Cardiac septum (tissue), 1 donor: ENCODE results near the gene MAZ. TPM values are rescaled to one million over a fixed set of nuclear protein-coding genes. Genes with fewer than 3 reads are reported as not detected.
"Not testable (repeated sequence)": the region's sequence is repeated elsewhere in the genome, so short reads cannot be mapped to it uniquely, and the experiment has no call there.

ENCODE experiments used
- DNase-seq: peaks from one replicate; pipeline ENCODE4 v3.0.0-alpha.2; 2020; ENCODE audit warnings: low spot score
- intact Hi-C: fragments of 100-400 bp; cut with DNase I; formaldehyde crosslinking; loops from one replicate; pipeline ENCODE4 v1.14.0; 2022
- total RNA-seq: library from RNA; stranded (reverse); fragmentation: NEBNext Ultra II Directional; extraction: Animal tissue kit (Norgen Biotek cat#: 25700); gene quantifications from one replicate; pipeline ENCODE4 v1.2.1, GENCODE V29; 2021
- donor health status: DM: no; HTN: no; CAD: no.

Gene MAZ
- total RNA-seq, 1 donor from 2014 or later, result 72.4 TPM

DNA sequence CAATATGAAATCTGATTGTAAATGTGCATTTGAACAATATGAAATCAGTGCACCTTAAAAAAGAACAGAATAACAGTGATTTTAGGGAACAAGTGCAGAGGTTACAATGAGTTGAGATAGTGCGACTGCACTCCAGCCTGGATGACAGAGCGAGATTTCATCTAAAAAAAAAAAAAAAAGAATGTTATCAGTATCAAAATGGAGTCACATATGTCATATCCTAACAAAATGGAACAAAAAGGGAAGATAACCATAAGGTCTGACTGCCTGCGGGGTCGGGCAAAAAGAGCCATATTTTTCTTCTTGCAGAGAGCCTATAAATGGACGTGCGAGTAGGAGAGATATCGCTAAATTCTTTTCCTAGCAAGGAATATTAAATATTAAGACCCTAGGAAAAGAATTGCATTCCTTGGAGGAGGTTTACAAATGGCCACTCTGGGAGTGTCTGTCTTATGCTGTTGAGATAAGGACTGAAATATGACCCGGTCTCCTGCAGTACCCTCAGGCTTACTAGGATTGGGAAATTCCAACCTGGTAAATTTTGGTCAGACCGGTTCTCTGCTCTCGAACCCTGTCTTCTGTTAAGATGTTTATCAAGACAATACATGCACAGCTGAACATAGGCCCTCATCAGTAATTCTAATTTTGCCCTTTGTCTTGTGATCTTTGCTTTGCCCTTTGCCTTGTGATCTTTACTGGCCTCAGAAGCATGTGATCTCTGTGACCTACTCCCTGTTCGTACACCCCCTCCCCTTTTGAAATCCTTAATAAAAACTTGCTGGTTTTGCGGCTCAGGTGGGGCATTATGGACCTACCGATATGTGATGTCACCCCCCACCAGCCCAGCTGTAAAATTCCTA is 23.0 kb upstream of the MAZ start:
- intact Hi-C loops, DNase-seq: not testable (repeated sequence)

DNA sequence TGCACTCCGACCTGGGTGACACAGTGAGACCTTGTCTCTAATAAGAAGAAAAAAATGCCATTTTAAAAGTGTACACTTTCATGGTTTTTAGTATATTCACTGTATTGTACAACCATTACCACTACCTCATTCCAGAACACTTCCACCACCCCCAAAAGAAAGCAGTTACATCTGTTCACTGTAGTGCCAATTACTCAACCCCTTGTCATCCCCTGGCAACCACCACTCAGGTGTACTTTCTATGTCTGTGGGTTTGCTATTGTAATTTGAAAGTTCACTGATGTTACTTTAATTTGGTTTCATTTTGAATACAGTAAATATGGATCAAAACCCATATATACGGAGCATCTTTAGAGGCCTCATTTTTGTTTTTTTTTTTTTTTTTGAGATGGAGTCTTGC is 22.2 kb upstream of the MAZ start:
- intact Hi-C loops, result no loop called here

DNA sequence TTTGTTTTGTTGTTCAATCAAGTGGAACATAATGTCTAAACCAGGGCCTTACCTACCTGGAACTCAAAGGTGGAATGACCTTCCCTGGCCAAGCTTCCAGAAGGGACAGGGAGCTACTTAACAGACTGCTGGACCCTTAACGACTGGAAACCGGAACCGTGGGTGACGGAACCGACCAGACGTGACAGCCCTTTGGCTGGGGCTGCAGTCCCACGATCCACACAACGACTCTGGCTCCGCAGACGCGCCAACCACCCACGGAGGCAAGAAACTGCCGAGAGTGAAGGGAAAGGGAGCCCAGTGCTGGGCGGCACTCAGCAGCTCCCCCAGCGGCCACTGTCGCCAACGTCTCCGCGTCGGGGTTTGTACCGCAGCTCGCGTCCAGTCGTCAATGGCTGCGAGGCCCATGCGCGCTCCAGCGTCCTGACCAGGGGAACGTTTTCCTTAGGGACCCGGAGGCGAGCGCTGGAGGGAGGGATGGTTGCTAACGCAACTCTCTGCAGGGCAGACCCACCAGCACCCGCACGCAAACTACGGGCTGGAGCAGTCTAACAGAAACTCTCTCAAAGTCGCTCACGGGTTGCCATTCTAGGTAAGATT is 21.3 kb upstream of the MAZ start:
- intact Hi-C loops, result no loop called here
- peak; percentile 91 for DNase-seq

More for the DNA sequence above, 22.2 kb upstream of the MAZ start:
- DNase-seq, result no peak

DNA sequence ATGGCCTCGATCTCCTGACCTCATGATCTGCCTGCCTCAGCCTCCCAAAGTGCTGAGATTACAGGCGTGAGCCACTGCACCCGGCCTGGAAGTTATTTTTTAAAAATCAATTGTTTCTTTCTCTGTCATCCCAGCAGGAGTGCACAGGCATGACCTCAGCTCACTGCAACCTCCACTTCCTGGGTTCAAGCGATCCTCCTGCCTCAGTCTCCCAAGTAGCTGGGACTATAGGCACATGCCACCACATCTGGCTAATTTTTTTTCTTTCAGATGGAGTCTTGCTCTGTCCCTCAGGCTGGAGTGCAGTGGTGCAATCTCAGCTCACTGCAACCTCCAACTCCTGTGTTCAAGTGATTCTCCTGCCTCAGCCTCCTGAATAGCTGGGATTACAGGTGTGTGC is 19.2 kb upstream of the MAZ start:
- DNase-seq, intact Hi-C loops: not testable (repeated sequence)

DNA sequence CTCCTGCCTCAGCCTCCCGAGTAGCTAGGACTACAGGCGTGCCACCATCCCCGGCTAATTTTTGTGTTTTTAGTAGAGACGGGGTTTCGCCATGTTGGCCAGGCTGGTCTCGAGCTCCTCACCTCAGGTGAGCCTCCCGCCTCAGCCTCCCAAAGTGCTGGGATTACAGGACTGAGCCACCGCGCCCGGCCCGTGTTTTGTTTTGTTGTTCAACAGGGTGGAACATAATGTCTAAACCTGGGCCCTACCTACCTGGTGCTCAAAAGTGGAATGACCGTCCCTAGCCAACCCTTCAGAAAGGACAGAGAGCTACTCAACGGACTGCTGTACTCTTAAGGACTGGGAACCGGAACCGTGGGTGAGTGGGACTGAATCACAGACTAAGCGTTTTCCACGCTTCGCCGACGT is 16.6 kb upstream of the MAZ start:
- DNase-seq, result peak; percentile 74
- intact Hi-C loops, result loop anchor here (1.0 kb wide), 3 partner anchors 16 to 74 kb away; partner anchors contain the start of gene CDIPT

DNA sequence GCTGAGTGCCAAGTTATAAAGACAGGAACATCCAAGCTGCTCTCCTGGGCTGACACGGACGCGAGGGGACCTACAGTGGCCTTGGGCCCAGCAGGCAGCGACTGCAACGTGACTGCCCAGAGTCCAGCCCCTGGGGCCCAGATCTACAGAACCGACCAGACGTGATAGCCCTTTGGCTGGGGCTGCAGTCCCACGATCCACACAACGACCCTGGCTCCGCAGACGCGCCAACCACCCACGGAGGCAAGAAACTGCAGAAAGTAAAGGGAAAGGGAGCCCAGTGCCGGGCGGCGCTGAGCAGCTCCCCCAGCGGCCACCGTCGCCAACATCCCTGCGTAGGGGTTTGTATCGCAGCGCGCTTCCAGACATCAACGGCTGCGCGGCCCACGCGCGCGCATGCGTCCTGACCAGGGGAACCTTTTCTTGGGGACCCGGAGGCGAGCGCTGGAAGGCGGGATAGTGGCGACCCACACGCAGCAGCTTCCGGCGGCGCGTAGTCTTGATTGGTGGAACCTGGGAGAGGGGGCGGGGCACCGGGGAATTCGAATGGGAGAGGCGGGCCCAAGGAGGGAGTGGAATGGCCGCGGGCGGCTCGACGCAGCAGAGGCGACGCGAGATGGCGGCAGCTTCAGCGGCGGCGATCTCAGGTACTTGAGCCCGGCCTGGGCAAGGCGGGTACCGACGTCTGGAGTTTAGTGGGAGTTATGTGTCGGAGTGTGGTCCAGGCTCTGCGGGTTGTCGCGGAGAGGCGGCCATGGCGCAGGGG is 16.0 kb upstream of the MAZ start, which contains the start of gene KIF22:
TSS of gene KIF22 (plus strand) at position 569 of the 766 bp plus-strand sequence. CDS start at position 578, 9 bp downstream.
- intact Hi-C loops, result loop anchor here (1.0 kb wide), 3 partner anchors 15 to 73 kb away; partner anchors contain the start of gene CDIPT
- DNase-seq, result peak; percentile 100

DNA sequence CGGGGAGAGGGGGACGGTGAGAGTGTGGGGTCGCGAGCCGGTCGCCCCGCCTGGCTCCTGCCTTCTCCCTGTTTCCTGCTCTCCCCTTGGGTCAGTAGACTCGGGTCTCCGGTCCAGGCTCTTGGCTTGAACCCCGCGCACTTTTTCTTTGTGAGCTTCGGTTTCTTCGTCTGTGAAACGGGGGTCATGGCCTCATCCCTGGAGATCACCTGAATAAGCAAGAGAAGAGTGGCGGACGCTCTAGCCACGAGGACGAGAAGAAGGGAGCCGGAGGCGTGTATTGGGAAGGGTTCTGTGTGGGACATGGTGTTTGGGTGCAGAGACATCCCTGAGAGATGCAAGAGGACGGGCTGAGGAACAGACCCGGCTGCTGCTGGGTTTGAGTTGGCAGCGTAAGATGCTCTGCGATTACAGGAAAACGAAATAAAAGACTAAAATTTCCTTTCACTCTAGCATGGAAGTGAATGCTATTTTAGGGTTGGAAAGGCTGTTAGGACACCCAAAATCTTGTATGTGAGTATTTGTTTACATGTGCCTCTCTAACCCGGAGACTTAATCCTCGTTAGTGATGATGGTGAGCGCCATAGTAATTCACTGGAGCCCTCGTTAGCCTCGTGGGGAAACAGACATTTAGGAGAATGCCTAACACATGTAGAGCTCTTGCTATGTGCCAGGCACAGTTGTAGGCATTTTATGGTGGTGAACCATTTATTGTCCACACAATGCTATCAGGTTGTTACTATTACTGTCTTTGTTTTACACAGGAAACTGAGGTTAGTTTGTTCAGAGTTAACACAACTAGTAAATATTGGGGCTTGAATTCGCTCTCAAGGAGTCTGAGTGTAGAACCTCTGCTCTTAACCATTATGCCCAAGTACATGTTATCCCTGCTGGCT is 15.1 kb upstream of the MAZ start:
- intact Hi-C loops, result loop anchor here (1.0 kb wide), 3 partner anchors 14 to 72 kb away; partner anchors contain the start of gene CDIPT
- no peak for DNase-seq

DNA sequence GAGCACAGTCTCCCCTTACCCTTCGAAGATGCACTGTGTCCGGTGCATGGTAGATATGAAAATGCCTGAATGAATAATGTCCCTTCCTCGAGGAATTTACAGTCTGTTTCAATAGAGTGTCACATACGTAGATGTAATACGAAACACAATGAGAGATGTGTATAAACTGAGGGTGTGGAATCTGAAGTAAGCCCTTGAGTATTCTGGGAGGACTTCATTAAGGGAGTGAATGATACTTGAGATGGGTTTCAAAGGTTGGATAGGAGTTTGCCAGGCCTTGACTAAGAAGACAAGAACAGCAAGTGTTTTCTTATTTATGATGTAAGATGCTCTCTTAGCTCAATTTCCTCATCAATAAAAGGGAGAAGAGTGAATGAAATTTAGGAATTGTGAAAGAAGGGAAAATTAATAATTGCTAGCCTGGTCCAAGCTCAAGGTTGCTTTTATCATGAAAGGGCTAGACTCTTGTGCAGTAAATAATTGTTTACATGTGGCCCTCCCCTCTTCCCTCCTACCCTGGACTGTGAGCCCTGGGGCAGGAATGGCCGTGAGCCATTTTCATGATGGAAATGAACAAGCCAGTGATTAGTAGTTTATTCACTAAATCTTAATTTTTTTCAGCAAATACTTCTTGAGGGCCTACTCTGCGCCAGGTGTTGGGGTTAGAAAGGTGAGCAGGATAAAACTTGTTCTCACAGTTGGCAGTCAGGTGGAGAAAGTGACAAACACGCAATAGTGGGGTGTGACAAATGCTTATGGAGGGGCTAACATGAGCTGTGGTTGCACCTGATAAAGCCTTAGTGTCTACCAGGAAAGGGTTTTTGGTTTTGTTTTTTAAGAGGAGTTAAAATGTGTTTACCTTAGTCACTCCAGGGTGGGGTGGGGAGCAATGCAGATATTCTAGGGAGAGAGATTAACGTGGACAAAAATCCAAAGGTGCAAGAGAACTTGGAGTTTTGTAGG is 14.2 kb upstream of the MAZ start:
- no peak for DNase-seq
- intact Hi-C loops, result no loop called here

DNA sequence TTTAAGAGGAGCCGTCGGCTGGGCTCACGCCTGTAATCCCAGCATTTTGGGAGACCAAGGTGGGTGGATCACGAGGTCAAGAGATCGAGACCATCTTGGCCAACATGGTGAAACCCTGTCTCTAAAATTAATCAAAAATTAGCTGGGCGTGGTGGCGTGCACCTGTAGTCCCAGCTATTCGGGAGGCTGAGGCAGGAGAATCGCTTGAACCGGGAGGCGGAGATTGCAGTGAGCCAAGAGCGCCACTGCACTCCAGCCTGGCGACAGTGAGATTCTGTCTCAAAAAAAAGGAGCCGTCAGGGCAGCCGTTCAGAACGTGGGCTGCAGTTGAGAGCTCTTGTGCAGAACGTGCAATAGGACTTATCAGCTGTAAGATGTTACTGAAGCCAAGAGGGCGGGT is 13.2 kb upstream of the MAZ start:
- peak; percentile 7 for DNase-seq
- intact Hi-C loops, result not testable (repeated sequence)

DNA sequence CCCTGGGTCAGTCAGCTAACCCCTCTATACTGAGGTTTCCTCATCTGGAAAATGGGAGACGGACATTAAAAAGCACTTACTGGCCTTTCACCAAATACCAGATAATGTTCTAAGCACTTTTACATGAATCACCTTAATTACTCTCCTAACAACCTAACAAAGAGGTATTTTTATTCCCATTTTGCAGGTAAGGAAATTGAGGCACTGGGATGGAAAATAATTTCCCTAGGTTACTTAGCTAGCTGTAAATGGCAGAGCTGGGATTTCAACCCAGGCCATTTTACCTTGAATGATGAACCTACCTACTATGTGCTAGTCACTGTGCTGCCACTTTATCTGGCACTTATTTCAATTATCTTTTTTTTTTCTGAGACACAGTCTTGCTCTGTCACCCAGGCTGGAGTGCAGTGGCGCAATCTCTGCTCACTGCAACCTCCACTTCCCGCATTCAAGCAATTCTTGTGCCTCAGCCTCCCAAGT is 12.1 kb upstream of the MAZ start:
- intact Hi-C loops, result no loop called here

DNA sequence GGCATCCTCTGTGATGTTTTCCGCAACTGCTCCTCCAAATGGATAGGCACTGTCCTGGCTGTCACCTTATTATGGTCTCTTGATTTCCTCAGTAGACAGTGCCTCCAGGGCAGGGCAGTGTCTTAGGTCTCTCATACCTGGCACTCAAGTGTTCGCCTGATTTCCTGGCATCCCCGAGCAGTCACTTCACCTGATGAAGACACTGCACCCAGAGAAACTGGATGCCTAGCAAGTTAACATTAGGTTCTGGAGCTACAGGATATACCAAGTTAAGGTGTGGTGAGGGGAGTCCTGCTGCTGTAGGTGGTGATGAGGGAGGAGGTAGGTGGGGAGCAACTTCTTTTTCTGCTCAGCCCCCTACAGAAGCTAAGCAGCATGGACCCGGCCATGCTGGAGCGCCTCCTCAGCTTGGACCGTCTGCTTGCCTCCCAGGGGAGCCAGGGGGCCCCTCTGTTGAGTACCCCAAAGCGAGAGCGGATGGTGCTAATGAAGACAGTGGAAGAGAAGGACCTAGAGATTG is 3.9 kb upstream of the MAZ start:
- DNase-seq, result no peak
- intact Hi-C loops, result no loop called here

More for the DNA sequence above, 12.1 kb upstream of the MAZ start:
- DNase-seq, result no peak

DNA sequence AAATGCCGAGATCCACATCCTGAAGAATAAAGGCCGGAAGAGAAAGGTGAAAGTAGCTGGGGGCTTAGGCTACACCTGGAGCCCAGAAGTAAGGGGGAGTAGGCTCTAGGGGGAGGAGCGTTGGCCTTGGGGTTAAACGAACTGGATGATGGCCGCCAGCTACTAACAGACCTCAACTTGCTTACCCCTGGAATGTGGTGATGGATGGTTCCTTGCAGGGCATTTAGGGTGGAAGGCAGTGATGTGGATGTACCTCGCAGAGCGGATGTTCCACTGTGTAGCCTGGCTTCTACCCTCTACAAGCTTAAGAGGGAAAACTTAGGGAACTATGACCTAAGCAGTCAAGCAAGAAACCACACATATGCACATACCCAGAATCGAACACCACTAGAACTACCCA is 2.3 kb upstream of the MAZ start:
- DNase-seq, result no peak
- intact Hi-C loops, result no loop called here

DNA sequence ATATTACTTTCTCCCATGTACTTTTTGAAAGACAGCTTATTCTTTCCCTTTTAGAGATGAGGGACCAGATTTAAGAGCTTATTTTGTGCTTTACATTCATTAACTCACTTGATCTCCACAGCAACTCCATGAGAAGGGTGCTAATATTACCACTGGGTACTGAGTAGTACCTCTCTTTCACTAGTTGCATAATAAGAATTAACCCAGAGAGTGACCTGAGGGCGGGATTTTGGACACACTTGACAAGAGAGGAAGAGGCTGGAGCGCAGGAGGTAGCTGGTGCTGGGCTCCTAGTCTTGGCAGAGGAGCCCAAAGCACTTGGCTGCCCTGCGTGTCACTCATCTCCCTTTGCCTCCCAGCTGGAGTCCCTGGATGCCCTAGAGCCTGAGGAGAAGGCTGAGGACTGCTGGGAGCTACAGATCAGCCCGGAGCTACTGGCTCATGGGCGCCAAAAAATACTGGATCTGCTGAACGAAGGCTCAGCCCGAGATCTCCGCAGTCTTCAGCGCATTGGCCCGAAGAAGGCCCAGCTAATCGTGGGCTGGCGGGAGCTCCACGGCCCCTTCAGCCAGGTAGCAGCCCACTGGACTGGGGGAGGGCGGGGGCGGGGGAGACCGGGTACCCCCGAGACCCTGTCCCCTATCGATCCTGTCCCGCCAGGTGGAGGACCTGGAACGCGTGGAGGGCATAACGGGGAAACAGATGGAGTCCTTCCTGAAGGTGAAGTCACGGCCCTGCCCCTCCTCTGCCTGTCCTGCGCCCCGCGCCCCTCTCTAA is 1.7 kb upstream of the MAZ start:
- no peak for DNase-seq
- intact Hi-C loops, result loop anchor here (1.0 kb wide), 1 partner anchor 14 kb away; the partner anchor contains the start of gene KIF22

DNA sequence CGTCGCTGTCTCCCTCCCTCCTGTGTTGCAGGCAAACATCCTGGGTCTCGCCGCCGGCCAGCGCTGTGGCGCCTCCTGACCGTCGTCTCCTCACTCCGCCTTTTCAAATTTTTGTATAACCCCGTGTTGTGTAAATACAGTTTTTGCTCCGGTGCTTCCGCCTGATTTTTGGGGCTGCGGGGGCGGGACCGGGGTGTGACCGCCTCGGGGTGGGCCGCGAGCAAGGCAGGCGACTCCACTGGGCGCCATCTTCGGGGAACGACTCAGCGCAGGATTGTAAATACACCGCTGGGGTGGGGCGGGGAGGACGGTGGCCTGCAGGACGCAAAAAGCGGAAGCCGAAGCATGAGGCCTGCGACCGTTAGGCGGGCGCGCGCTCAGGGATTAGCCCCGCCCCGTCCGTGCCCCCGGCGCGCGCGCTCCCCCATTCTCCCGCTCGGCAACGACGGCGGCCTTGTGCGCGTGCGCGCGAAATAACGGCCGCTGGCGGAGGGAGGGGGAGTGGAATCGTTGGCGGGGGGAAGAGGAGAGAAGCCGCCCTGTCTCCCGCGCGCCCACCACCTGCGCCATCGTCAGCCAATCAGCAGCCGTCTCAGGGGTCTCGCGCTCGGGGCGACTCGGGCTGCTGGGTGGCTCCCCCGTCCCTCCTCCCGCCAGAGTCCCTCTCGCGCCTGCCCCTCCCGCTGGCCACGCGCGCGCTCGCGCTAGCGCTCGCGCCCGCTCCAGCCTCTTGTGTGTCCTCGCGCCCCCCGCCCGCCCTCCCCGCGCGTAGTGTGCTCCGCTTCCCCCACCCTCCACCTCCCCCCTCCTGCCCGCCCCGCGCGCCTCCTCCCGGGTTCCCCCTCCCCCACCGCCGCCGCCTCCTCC is 864 bp upstream of the MAZ start:
- intact Hi-C loops, result loop anchor here (1.0 kb wide), 1 partner anchor 15 kb away; the partner anchor contains the start of gene KIF22

DNA sequence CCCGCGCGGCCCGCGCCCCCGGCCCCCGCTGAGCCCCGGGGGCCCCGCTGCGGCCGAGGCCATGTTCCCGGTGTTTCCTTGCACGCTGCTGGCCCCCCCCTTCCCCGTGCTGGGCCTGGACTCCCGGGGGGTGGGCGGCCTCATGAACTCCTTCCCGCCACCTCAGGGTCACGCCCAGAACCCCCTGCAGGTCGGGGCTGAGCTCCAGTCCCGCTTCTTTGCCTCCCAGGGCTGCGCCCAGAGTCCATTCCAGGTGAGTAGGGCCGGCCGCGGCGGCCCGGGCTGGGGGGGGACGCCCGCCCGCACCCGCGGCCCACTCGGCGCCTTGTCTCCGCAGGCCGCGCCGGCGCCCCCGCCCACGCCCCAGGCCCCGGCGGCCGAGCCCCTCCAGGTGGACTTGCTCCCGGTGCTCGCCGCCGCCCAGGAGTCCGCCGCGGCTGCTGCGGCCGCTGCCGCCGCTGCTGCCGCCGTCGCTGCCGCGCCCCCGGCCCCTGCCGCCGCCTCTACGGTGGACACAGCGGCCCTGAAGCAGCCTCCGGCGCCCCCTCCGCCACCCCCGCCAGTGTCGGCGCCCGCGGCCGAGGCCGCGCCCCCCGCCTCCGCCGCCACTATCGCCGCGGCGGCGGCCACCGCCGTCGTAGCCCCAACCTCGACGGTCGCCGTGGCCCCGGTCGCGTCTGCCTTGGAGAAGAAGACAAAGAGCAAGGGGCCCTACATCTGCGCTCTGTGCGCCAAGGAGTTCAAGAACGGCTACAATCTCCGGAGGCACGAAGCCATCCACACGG is 504 bp downstream of the MAZ start:
- no peak for DNase-seq
- intact Hi-C loops, result no loop called here

More for the DNA sequence above, 864 bp upstream of the MAZ start:
- DNase-seq, result peak; percentile 99
